A549 (cell line): Measurements from ENCODE around the gene LTA4H. TPM values are rescaled to one million over a fixed set of nuclear protein-coding genes. Genes with fewer than 3 reads are reported as not detected.

Experiments
- ATAC-seq, 2 experiments: fragments of 200-7000 bp in 1 of 2; fragments of >200 bp in 1 of 2; cut with Nextera tagmentation in 1 of 2; cut with Tn5 transposase in 1 of 2; 3 replicates each; pipeline versions ENCODE4 v1.8.0 to v1.9.1; 2018 to 2020; ENCODE audit warnings: mild to moderate bottlenecking in 1 of 2, moderate library complexity in 1 of 2
- CTCF ChIA-PET: fragments of 300-600 bp; sonication (Branson Sonifier 250); formaldehyde crosslinking; extraction: SDS; loops from one replicate; lab custom pipeline; 2021; ENCODE audit warnings: antibody characterized with exemption, inconsistent platforms; lab: Yijun Ruan, JAX
- POLR2A ChIA-PET: fragments of 350-600 bp; formaldehyde crosslinking; extraction: SDS; loops from one replicate; lab custom pipeline; 2021; ENCODE audit warnings: antibody characterized with exemption, inconsistent platforms; lab: Yijun Ruan, JAX
- DNase-seq, 2 experiments: peaks; one replicate each; pipeline versions ENCODE4 v3.0.0 to v3.0.0-alpha.2; 2011 to 2016; ENCODE audit warnings: low read depth in 1 of 2, low spot score in 1 of 2
- FAIRE-seq: peaks from 2 replicates; lab custom pipeline; 2011; peaks lifted over from hg19 to GRCh38; lab: Jason Lieb, UNC
- H3K27ac ChIP-seq, 2 experiments: fragments of >200 bp; sonication (Bioruptor Twin); formaldehyde crosslinking; 3 replicates each; pipeline ENCODE4 v1.5.1; 2016 to 2017
- H3K4me1 ChIP-seq: fragments of >200 bp; sonication (Bioruptor Twin); formaldehyde crosslinking; 3 replicates; pipeline ENCODE4 v1.6.1; 2016
- H3K4me2 ChIP-seq: fragments of >200 bp; sonication (Bioruptor Twin); formaldehyde crosslinking; 3 replicates; pipeline ENCODE4 v1.6.1; 2016
- H3K4me3 ChIP-seq: fragments of >200 bp; sonication (Bioruptor Twin); formaldehyde crosslinking; 3 replicates; pipeline ENCODE4 v1.5.1; 2016
- H3K9me3 ChIP-seq: fragments of >200 bp; sonication (Bioruptor Twin); formaldehyde crosslinking; 3 replicates; pipeline ENCODE4 v1.6.1; 2016
- BHLHE40 ChIP-seq: IDR thresholded peaks from 2 replicates; pipeline ENCODE4 v1.6.1; 2012; ENCODE audit warnings: low read depth, low read length, inconsistent platforms
- CBX8 ChIP-seq: fragments of 200-600 bp; sonication (generic); IDR thresholded peaks from 2 replicates; pipeline ENCODE4 v1.6.1; 2016
- CHD2 ChIP-seq: fragments of 150-350 bp; IDR thresholded peaks from 2 replicates; pipeline ENCODE4 v1.6.1; 2014; ENCODE audit warnings: low read length; ENCODE audit not compliant: partially characterized antibody
- EP300 ChIP-seq, 2 experiments: fragments of >200 bp; sonication (Bioruptor Twin); formaldehyde crosslinking; IDR thresholded peaks; 2 replicates in 1 of 2; 3 replicates in 1 of 2; pipeline ENCODE4 v1.6.1; 2016 to 2017
- FOXS1 ChIP-seq: fragments of 250-450 bp; sonication (Bioruptor Pico); IDR thresholded peaks from 2 replicates; pipeline ENCODE4 v1.5.0; 2020; ENCODE audit warnings: mild to moderate bottlenecking, moderate library complexity
- HDAC2 ChIP-seq: fragments of 200-600 bp; sonication (generic); IDR thresholded peaks from 2 replicates; pipeline ENCODE4 v1.6.1; 2016
- HOXA7 ChIP-seq: fragments of 250-450 bp; sonication (Bioruptor Pico); IDR thresholded peaks from 2 replicates; pipeline ENCODE4 v1.5.0; 2020; ENCODE audit warnings: mild to moderate bottlenecking, moderate library complexity
- HOXB13 ChIP-seq: fragments of 250-450 bp; sonication (Bioruptor Pico); IDR thresholded peaks from 2 replicates; pipeline ENCODE4 v1.5.0; 2020; ENCODE audit warnings: low read depth, mild to moderate bottlenecking, moderate library complexity
- NFE2L2 ChIP-seq: fragments of 150-350 bp; conservative IDR thresholded peaks from 2 replicates; pipeline ENCODE4 v1.6.1; 2014; ENCODE audit warnings: low read length
- POLR2AphosphoS2 ChIP-seq: conservative IDR thresholded peaks from 2 replicates; pipeline ENCODE4 v1.6.1; 2012; ENCODE audit warnings: low read length, improper control_type of control experiment, inconsistent platforms
- RAD21 ChIP-seq, 2 experiments: fragments of >200 bp in 1 of 2; sonication (Bioruptor Twin) in 1 of 2; formaldehyde crosslinking in 1 of 2; IDR thresholded peaks in 1 of 2; conservative IDR thresholded peaks in 1 of 2; 2 replicates in 1 of 2; 3 replicates in 1 of 2; pipeline ENCODE4 v1.6.1; 2012 to 2018; ENCODE audit warnings: inconsistent platforms in 1 of 2
- RARB ChIP-seq: fragments of 250-450 bp; sonication (Bioruptor Pico); IDR thresholded peaks from 2 replicates; pipeline ENCODE4 v1.8.0; 2021; ENCODE audit warnings: mild to moderate bottlenecking, moderate library complexity
- RNF2 ChIP-seq: fragments of 200-600 bp; sonication (generic); IDR thresholded peaks from 2 replicates; pipeline ENCODE4 v1.6.1; 2016; ENCODE audit warnings: low read depth, mild to moderate bottlenecking, antibody characterized with exemption, moderate library complexity, borderline replicate concordance
- SMC3 ChIP-seq: fragments of >200 bp; sonication (Bioruptor Twin); formaldehyde crosslinking; IDR thresholded peaks from 3 replicates; pipeline ENCODE4 v1.6.1; 2018; ENCODE audit warnings: inconsistent platforms
- TFCP2L1 ChIP-seq: fragments of 250-450 bp; sonication (Bioruptor Pico); IDR thresholded peaks from 2 replicates; pipeline ENCODE4 v1.5.0; 2021; ENCODE audit warnings: mild to moderate bottlenecking
- ZFP36 ChIP-seq: fragments of 450-650 bp; IDR thresholded peaks from 2 replicates; pipeline ENCODE4 v1.6.1; 2014; ENCODE audit warnings: borderline replicate concordance; ENCODE audit not compliant: partially characterized antibody
- ZNF302 ChIP-seq: fragments of 250-450 bp; sonication (Bioruptor Pico); IDR thresholded peaks from 2 replicates; pipeline ENCODE4 v1.9.0; 2021; ENCODE audit warnings: inconsistent platforms, mild to moderate bottlenecking, moderate library complexity
- WGBS: methylation state at CpG from one replicate; pipeline ENCODE4 v1.1.6; 2017; ENCODE audit errors: missing lambda C conversion rate; 5-methylcytosine and 5-hydroxymethylcytosine counted together
- polyA plus RNA-seq, 4 experiments: library from polyadenylated mRNA; depleted of rRNA in 3 of 4; stranded (reverse); fragments of >200 nt; fragmentation: RNase III in 1 of 4; extraction: RNeasy Plus Mini Kit Qiagen cat#74134 plus additional on column Dnase treatment in 1 of 4; gene quantifications; 2 replicates in 3 of 4; 3 replicates in 1 of 4; pipeline ENCODE4 v1.2.3, GENCODE V29; 2011 to 2017
- TF ChIP-seq, protein P1 (sequence below): fragments of 200-600 bp; sonication (generic); IDR thresholded peaks from 2 replicates; pipeline ENCODE4 v1.6.1; 2016; ENCODE audit warnings: antibody characterized with exemption, mild to moderate bottlenecking, moderate library complexity
- TF ChIP-seq, protein P2 (sequence below): fragments of >200 bp; sonication (Bioruptor Twin); formaldehyde crosslinking; IDR thresholded peaks from 2 replicates; pipeline ENCODE4 v1.6.1; 2016
- TF ChIP-seq, protein P3 (sequence below): fragments of 250-450 bp; sonication (Bioruptor Pico); IDR thresholded peaks from 2 replicates; pipeline ENCODE4 v1.5.0; 2021; ENCODE audit warnings: mild to moderate bottlenecking, moderate library complexity, borderline replicate concordance
- TF ChIP-seq, protein P4 (sequence below): fragments of >200 bp; sonication (Bioruptor Twin); formaldehyde crosslinking; IDR thresholded peaks from 3 replicates; pipeline ENCODE4 v1.5.1; 2016

LTA4H gene
- polyA plus RNA-seq, 2 of the 4 experiments (the other 2 are of a cell fraction) = 126 to 174 TPM

DNA sequence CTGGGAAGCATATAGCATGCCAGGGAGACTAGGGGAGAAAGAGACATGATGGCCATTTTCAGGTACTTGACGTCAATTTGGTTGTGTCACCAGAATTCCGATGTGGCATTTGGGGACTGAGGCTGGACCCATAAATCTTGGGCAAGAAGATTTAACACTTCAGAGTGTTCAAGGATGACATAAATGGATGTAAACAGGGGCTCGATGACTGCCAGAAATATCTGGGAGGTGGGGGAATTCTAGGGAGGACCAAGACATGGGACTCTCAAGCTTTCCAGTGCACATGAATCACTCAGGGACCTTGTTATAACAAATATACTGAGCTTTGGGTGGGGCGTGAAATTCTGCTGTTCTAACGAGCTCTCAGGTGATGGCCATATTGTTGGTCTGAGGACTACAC is 57.0 kb downstream of the LTA4H start:
- DNase-seq (no peak), FAIRE-seq (no peak), ATAC-seq (no peak)
- Histone ChIP-seq H3K4me3 (no peak overlapping the region), H3K27ac (no peak overlapping the region), H3K4me2 (no peak overlapping the region), H3K4me1 (no peaks in the 10 kb centered on the region), H3K9me3 (no peaks in the 10 kb centered on the region)
- TF ChIP-seq POLR2AphosphoS2 (no peak), HOXB13 (no peak), ZNF302 (CRISPR knock-in tag) (no peak), TFCP2L1 (CRISPR knock-in tag) (no peak), EP300 (IDR thresholded peaks at IDR 0.05) (no peak), RAD21 (conservative IDR thresholded peaks at IDR 0.05 in 1 of 2, IDR thresholded peaks at IDR 0.05 in 1 of 2) (no peak), HDAC2 (no peak), CBX8 (no peak), ZFP36 (no peak), CHD2 (no peak), HOXA7 (CRISPR knock-in tag) (no peak), FOXS1 (CRISPR knock-in tag) (no peak), BHLHE40 (no peak)
- TF ChIP-seq, protein P1, sequence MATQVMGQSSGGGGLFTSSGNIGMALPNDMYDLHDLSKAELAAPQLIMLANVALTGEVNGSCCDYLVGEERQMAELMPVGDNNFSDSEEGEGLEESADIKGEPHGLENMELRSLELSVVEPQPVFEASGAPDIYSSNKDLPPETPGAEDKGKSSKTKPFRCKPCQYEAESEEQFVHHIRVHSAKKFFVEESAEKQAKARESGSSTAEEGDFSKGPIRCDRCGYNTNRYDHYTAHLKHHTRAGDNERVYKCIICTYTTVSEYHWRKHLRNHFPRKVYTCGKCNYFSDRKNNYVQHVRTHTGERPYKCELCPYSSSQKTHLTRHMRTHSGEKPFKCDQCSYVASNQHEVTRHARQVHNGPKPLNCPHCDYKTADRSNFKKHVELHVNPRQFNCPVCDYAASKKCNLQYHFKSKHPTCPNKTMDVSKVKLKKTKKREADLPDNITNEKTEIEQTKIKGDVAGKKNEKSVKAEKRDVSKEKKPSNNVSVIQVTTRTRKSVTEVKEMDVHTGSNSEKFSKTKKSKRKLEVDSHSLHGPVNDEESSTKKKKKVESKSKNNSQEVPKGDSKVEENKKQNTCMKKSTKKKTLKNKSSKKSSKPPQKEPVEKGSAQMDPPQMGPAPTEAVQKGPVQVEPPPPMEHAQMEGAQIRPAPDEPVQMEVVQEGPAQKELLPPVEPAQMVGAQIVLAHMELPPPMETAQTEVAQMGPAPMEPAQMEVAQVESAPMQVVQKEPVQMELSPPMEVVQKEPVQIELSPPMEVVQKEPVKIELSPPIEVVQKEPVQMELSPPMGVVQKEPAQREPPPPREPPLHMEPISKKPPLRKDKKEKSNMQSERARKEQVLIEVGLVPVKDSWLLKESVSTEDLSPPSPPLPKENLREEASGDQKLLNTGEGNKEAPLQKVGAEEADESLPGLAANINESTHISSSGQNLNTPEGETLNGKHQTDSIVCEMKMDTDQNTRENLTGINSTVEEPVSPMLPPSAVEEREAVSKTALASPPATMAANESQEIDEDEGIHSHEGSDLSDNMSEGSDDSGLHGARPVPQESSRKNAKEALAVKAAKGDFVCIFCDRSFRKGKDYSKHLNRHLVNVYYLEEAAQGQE = no peak
- TF ChIP-seq, protein P2, sequence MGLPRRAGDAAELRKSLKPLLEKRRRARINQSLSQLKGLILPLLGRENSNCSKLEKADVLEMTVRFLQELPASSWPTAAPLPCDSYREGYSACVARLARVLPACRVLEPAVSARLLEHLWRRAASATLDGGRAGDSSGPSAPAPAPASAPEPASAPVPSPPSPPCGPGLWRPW = no peak
- WGBS = 70% methylated on average over 5 of the region's 5 CpGs
- ChIA-PET POLR2A (no interaction called here), CTCF (interaction anchor here (1.0 kb wide), 1 partner anchor 38 kb away, joined by 5 read pairs; no protein-coding TSS in a partner anchor)

DNA sequence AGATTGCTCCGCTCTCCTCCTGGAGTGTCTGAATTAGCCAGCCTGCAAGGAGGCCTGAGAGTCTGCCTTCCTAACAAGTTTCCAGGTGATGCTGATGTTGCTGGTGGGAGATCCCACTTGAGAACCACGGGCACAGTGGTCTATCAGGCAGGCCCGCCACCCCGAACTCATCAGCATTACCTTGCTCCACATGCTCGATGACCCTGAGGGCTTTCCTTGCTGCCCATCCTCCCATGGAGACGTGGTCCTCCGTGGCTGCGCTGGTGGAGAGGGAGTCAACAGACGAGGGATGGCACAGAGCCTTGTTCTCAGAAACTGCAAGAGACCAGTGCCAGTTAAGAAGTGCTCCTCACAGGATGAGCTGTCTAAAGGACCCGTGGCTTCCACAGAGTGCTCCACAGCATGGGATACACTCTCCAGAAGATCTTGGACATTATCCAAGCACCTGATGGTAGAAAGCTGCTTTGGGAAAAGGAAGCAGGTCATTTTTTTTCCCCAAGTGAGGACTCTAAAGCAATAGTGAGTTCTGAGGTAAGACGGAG is 57.6 kb downstream of the LTA4H start:
- TF ChIP-seq CBX8 = no peak
- TF ChIP-seq, protein P3, sequence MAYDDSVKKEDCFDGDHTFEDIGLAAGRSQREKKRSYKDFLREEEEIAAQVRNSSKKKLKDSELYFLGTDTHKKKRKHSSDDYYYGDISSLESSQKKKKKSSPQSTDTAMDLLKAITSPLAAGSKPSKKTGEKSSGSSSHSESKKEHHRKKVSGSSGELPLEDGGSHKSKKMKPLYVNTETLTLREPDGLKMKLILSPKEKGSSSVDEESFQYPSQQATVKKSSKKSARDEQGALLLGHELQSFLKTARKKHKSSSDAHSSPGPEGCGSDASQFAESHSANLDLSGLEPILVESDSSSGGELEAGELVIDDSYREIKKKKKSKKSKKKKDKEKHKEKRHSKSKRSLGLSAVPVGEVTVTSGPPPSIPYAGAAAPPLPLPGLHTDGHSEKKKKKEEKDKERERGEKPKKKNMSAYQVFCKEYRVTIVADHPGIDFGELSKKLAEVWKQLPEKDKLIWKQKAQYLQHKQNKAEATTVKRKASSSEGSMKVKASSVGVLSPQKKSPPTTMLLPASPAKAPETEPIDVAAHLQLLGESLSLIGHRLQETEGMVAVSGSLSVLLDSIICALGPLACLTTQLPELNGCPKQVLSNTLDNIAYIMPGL (CRISPR knock-in tag) = no peak
- TF ChIP-seq EP300 (IDR thresholded peaks at IDR 0.05) = no peak
- TF ChIP-seq, protein P4, sequence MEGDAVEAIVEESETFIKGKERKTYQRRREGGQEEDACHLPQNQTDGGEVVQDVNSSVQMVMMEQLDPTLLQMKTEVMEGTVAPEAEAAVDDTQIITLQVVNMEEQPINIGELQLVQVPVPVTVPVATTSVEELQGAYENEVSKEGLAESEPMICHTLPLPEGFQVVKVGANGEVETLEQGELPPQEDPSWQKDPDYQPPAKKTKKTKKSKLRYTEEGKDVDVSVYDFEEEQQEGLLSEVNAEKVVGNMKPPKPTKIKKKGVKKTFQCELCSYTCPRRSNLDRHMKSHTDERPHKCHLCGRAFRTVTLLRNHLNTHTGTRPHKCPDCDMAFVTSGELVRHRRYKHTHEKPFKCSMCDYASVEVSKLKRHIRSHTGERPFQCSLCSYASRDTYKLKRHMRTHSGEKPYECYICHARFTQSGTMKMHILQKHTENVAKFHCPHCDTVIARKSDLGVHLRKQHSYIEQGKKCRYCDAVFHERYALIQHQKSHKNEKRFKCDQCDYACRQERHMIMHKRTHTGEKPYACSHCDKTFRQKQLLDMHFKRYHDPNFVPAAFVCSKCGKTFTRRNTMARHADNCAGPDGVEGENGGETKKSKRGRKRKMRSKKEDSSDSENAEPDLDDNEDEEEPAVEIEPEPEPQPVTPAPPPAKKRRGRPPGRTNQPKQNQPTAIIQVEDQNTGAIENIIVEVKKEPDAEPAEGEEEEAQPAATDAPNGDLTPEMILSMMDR = no peak
- no peak for TF ChIP-seq HOXA7 (CRISPR knock-in tag)
- no peak for TF ChIP-seq NFE2L2
- TF ChIP-seq RNF2 = no peak
- no peak for TF ChIP-seq POLR2AphosphoS2
- no peak for TF ChIP-seq SMC3
- no peak for TF ChIP-seq RARB (CRISPR knock-in tag)
- WGBS = 64% methylated on average over 11 of the region's 11 CpGs
- H3K4me1 ChIP-seq = no peaks in the 10 kb centered on the region
- H3K27ac ChIP-seq = no peak overlapping the region
- DNase-seq = no peak
- H3K9me3 ChIP-seq = no peaks in the 10 kb centered on the region
- no peak for ATAC-seq
- H3K4me2 ChIP-seq = no peak overlapping the region
- CTCF ChIA-PET = interaction anchor here (1.0 kb wide), 1 partner anchor 38 kb away, joined by 5 read pairs; no protein-coding TSS in a partner anchor
- FAIRE-seq = no peak
- H3K4me3 ChIP-seq = no peak overlapping the region
- POLR2A ChIA-PET = no interaction called here
